Measurements from ENCODE around the gene FARSA. TPM values are rescaled to one million over a fixed set of nuclear protein-coding genes. Genes with fewer than 3 reads are reported as not detected.

Gene FARSA
- total and polyA plus RNA-seq, 2 donors (not counting 3 experiments of a cell fraction or from before 2014, with no cell fraction given), result 51.8 to 77.4 TPM

- H4K20me1 ChIP-seq (replicated peaks; ENCODE audit: control insufficient read depth, extremely low read depth, insufficient read depth, low read length), result no peaks in the 10 kb centered on the region
- no peaks in the 10 kb centered on the region for H3K9me3 ChIP-seq (replicated peaks; ENCODE audit: control insufficient read depth, insufficient read depth, low read length)
- H3K4me3 ChIP-seq (replicated peaks in 1 of 3; ENCODE audit: insufficient read depth in 1 of 3, low read depth in 1 of 3, low read length in 3 of 3), result peak overlapping the region in 1 of 3 experiments; percentile 17
- H3K9ac ChIP-seq (replicated peaks; ENCODE audit: extremely low read depth, insufficient read depth, low read length), result no peak overlapping the region
- H3K4me2 ChIP-seq (ENCODE audit: insufficient read depth, low read length), result peak overlapping the region; percentile 16
- intact Hi-C loops (cut with micrococcal nuclease), result loop anchor here (1.0 kb wide), 1 partner anchor 79 kb away; no protein-coding TSS in a partner anchor
- H3K9me1 ChIP-seq (replicated peaks; ENCODE audit: control insufficient read depth, extremely low read depth, insufficient read depth, low read length), result no peaks in the 10 kb centered on the region
- BruUV-seq (replicated peaks), result no TSS peak
- ChIA-PET CTCF (interaction anchor here (0.6 to 1.5 kb wide), 9 partner anchors 10 to 347 kb away, joined by 3 to 12 read pairs (median 4); no protein-coding TSS in a partner anchor), POLR2A (no interaction called here)
- no peak for DNase-seq (ENCODE audit: low read depth, low spot score)
- TF ChIP-seq MYC (IDR thresholded peaks at IDR 0.05; ENCODE audit: low read depth, low read length), result no peak
- no peak for TF ChIP-seq EZH2 (IDR thresholded peaks at IDR 0.05; ENCODE audit: borderline replicate concordance, low read depth, low read length, severe bottlenecking)
- no peak for TF ChIP-seq GATA2 (IDR thresholded peaks at IDR 0.05; ENCODE audit: insufficient read depth, insufficient read length, low read depth, low read length)
- no peak for TF ChIP-seq POLR2A (IDR thresholded peaks at IDR 0.05; ENCODE audit: low read depth, low read length)
- TF ChIP-seq POLR2AphosphoS5 (IDR thresholded peaks at IDR 0.05; ENCODE audit: insufficient read depth, low read depth, low read length), result no peak
- TF ChIP-seq FOS (IDR thresholded peaks at IDR 0.05; ENCODE audit: borderline replicate concordance, insufficient read depth, low read length), result no peak
- TF ChIP-seq, protein P1, sequence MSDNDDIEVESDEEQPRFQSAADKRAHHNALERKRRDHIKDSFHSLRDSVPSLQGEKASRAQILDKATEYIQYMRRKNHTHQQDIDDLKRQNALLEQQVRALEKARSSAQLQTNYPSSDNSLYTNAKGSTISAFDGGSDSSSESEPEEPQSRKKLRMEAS (IDR thresholded peaks at IDR 0.05; ENCODE audit: insufficient read depth, insufficient read length), result no peak
- TF ChIP-seq, protein P2, sequence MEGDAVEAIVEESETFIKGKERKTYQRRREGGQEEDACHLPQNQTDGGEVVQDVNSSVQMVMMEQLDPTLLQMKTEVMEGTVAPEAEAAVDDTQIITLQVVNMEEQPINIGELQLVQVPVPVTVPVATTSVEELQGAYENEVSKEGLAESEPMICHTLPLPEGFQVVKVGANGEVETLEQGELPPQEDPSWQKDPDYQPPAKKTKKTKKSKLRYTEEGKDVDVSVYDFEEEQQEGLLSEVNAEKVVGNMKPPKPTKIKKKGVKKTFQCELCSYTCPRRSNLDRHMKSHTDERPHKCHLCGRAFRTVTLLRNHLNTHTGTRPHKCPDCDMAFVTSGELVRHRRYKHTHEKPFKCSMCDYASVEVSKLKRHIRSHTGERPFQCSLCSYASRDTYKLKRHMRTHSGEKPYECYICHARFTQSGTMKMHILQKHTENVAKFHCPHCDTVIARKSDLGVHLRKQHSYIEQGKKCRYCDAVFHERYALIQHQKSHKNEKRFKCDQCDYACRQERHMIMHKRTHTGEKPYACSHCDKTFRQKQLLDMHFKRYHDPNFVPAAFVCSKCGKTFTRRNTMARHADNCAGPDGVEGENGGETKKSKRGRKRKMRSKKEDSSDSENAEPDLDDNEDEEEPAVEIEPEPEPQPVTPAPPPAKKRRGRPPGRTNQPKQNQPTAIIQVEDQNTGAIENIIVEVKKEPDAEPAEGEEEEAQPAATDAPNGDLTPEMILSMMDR (IDR thresholded peaks at IDR 0.05; ENCODE audit: extremely low read depth in 1 of 2, insufficient read depth in 1 of 2, low read depth in 1 of 2, low read length in 2 of 2), result no peak
- no peak for TF ChIP-seq JUN (IDR thresholded peaks at IDR 0.05; ENCODE audit: borderline replicate concordance, insufficient read depth, insufficient read length, low read depth)
- no peaks in the 10 kb centered on the region for H3K36me3 ChIP-seq (ENCODE audit: control insufficient read depth in 2 of 2, extremely low read depth in 1 of 2, insufficient read depth in 2 of 2, low read length in 2 of 2)
- no peak for FAIRE-seq
- H3K27ac ChIP-seq (ENCODE audit: insufficient read depth, low read depth, low read length), result no peak overlapping the region
- no peaks in the 10 kb centered on the region for H3K79me2 ChIP-seq (ENCODE audit: control insufficient read depth, insufficient read depth, low read length)
- peaks cover 12 to 22% of the 10 kb centered on the region in 2 experiments for H3K27me3 ChIP-seq (ENCODE audit: control insufficient read depth in 2 of 2, insufficient read depth in 2 of 2, low read length in 2 of 2)
- peak overlapping the region; percentile 36 for H2AFZ ChIP-seq (ENCODE audit: low read depth, low read length)
- dilution Hi-C loops (cut with MboI; ENCODE audit: extremely low pct_ligation_motif_present, low sequenced_read_pairs), result no loop called here
- no peaks in the 10 kb centered on the region for H3K4me1 ChIP-seq (ENCODE audit: control insufficient read depth, extremely low read depth, insufficient read depth, low read length)
These were observed 47.5 kb downstream of the FARSA start for GRCh38 chr19:12885749-12886650.

Measured in endothelial cell of umbilical vein (primary cell).